Hematopoietic multipotent progenitor cell treated with erythropoietin and hydrocortisone succinate and interleukin-3 and kit ligand, for 4 days (in vitro differentiated cells): ENCODE results near the gene CCDC171.
A peak's percentile ranks its signal among the peaks of the same experiment; 100 is the strongest.
"Not testable (repeated sequence)": the region's sequence is repeated elsewhere in the genome, so short reads cannot be mapped to it uniquely, and the experiment has no call there.

ENCODE experiments used
- DNase-seq: peaks from one replicate; pipeline ENCODE4 v3.0.0-alpha.2; 2015

Gene CCDC171

GRCh38 chr9:15570769-15571168 lies 17.9 kb downstream of the CCDC171 start:
- no peak for DNase-seq

DNA sequence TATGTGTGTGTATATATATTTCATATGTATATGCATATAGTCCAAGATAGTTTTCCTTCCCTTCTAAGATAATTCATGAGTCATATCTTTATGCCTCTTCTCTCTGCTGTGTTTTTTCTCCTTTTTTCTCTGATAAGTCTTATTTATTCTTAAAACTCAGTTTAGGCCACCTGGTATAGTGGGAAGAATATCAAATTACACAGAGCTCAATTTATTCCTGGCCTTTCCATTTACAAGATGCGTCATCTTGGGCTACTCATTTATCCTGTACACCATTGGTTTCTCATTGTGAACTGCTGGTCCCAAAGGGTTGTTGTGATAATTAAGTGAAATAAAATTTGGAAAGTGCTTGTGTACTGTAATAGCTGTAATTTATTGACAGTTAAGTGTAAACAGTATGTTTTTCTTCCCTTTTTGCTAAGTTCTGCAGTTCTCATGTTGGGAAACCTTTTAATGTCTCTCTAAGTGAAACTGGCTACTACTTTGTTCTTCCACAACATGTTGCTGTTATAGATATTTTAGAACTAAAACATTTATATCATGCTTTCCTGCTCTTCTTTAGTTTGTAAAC lies 19.4 kb downstream of the CCDC171 start:
- DNase-seq, result no peak

- no peak for DNase-seq
These were observed 23.7 kb downstream of the CCDC171 start for GRCh38 chr9:15576350-15577050.

DNA sequence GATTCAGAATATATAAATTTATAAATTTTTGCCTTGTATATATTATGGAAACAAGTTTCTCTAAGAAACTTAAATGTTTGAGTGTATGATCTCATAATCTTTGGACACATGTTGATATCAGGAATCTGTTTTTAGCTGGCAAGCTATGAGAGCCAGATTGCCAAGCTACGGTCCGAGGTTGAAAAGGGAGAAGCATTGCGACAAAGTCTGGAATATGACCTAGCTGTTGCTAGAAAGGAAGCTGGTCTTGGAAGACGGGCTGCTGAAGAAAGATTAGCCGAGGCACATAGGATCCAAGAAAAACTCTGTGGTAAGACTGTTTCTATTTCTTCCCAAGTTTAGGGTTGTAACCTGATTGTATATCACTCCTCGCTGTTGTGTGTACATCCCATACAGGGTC lies 25.9 kb downstream of the CCDC171 start:
- no peak for DNase-seq

DNA sequence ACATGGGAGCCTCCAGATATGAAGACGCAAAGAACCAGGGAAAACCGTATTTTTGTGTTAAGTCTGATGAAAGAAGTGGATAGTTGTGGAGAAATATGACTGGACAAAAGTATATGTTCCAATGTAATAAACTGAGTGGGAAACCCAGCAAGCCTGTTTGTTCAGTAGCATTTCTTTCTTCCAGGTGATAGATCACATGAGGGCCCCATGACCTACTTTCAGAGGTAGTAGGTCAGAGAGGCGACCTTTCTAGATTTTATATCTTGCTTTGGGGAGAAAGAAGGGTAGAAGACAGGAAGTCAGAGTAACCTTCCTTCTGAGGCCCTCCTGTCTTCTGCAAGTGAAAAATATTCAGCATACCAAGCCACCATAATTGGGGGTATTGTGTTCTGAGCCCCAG lies 31.5 kb downstream of the CCDC171 start:
- no peak for DNase-seq

GRCh38 chr9:15592317-15592716 lies 39.5 kb downstream of the CCDC171 start:
- DNase-seq, result no peak

DNA sequence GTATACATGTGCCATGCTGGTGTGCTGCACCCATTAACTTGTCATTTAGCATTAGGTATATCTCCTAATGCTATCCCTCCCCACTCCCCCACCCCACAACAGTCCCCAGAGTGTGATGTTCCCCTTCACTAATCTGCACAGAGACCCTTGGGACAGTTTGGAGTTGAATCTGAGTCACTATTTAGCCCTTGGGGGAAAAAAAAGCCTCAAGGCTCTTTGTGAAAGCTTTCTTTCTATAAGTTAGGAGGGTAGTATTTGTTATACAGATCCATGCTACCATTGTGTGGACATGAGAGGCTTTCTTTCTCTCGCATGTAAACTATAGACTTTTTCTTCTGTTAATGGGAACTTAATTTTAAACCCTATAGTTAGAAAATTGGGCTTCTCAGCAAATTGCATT lies 40.1 kb downstream of the CCDC171 start:
- DNase-seq, result not testable (repeated sequence)

- DNase-seq, result not testable (repeated sequence)
These were observed 48.0 kb downstream of the CCDC171 start for GRCh38 chr9:15600666-15601330.

DNA sequence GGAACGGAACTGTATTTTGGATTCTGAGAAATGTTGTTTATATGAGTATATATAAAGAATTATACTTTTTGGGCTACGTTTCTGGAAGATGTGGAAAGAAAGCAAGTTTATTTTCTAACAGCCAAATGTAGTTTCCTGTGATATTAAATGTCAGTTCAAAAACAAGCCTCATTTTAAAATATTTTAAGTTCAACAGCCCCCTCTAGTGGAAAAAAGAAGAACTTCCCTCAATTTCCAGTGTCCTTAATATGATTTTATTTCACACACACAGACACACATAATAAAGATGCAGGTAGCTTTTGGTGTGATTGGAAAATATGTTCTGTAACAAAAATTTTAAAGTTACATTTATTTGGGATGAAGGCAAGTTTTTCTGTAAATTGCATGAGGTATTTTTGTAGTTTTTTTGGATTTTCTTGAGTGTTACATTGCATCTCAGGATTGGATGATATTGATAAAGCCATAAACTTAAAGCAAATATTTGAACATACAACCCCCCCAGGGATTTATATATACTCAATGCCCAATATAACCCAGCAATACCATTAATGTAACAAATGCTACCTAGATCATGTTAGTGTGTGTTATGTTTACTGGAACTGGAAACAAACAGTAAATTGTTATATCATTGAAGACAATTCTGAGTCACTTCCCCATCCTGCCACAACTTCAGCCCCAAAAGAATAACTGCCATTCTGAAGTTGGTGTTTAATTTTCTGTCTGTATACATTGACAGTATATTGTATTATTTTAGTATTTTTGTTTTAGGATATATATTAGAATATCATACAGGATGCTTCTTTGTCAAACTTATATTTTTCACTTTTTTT lies 54.0 kb downstream of the CCDC171 start:
- peak; percentile 84 for DNase-seq

DNA sequence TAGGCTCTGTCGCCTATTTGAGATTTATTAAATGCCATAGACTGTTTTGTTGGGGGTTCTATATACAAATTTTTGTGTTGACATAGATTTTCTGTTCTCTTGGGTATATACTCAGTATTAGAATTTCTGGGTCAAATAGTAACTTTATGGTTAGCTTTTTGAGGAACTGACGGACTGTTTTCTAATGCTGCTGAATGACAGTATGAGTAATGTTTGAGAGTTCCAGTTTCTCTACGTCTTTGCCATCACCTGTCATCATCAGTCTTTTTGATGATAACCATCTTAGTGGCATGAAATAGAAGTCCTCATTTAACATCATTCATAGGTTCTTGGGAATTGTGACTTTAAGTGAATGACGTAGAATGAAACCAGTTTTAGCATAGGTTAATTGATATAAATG lies 60.1 kb downstream of the CCDC171 start:
- DNase-seq, result no peak

DNA sequence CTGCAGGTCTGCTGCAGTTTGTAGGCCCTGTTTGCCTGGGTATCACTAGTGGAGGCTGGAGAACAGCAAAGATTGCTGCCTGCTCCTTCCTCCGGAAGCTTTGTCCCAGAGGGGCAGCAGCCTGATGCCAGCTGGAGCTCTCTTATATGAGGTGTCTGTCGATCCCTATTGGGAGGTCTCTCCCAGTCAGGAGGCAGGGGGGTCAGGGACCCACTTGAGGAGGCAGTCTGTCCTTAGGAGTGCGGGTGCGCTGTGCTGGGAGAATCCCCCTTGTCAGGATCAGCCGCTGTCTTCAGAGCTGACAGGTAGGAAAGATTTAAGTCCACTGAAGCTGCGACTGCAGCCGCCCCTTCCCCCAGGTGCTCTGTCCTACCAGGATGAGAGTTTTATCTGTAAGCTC lies 64.9 kb downstream of the CCDC171 start:
- no peak for DNase-seq

DNA sequence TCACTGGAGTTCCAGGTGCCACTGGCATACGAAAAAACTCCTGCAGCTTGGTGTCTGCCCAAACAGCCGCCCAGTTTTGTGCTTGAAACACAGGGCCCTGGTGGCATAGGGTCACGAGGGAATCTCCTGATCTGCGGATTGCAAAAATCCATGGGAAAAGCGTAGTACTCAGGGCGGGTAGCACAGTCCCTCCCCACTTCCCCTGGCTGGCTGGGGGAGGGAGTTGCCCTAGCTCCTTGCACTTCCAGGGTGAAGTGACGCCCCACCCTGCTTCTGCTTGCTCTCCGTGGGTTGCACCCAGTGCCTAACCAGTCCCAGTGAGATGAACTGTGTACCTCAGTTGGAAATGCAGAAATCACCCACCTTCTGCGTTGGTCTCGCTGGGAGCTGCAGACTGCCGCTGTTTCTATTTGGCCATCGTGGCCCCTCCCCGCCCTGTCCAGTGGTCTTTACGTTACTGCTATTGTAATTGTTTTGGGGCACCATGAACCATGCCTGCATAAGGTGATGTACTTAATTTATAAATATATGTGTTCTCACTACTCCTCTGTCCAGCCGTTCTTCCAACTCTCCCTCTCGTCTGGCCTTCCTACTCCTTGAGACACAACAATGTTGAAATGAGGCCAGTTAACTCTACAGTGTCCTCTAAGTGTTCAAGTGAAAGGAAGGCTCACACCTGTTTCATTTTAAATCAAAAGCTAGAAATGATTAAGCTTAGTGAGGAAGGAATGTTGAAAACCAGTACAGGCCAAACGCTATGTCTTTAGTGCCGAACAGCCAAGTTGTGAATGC lies 65.9 kb downstream of the CCDC171 start:
- DNase-seq, result no peak

DNA sequence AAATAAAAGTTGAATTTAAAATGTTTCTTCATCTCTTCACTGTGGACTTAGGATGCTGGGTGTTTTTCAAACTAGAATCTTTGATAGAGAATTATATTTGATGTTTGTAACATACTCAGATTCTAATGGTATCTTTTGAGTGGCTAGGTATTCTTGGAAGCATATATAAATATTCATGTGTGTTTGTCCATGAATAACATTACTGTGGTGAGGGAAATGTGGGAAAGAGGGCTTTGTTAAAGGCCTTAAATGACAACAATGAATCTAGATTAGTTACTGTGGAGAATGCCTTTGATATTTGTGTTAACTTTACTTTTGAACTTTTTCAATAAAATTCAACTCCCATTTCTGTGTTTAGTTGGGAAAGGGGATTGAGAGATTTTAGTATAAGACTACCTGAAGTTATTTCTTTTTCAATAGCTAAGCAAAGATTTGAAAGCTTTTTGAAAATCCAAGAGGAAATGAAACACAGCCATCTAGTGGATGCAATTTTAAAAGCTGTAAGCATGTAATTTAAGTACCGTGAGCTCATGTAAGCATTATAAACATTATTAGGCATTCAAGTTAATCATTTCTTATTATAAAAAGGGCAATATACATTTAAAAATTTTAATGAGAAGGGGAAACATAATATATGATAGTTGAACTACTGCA lies 69.6 kb downstream of the CCDC171 start:
- DNase-seq, result peak; percentile 43

GRCh38 chr9:15635752-15636151 lies 82.9 kb downstream of the CCDC171 start:
- peak; percentile 10 for DNase-seq

GRCh38 chr9:15640121-15640520 lies 87.3 kb downstream of the CCDC171 start:
- peak; percentile 19 for DNase-seq

GRCh38 chr9:15641291-15641690 lies 88.4 kb downstream of the CCDC171 start:
- DNase-seq, result no peak

- DNase-seq, result peak; percentile 86
These were observed 89.6 kb downstream of the CCDC171 start for GRCh38 chr9:15642369-15642962.

DNA sequence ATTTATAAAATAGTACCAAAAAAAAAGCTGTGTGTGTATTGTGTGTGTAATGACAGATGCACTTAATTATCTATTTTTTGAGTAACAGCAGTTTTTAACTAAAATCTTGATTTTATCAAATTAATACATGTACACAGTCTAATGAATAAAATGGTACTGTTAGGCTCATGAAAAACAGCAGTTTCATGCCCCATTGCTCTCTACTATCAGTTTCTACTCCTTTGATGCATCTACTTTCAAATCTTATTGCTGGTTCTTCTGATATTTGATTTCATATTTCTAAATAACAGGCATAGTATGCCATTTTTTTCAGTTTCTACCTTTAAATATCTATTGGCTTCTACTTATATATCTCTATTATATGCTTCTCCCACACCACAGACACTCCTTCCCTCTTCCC lies 117.4 kb downstream of the CCDC171 start:
- no peak for DNase-seq

GRCh38 chr9:15670894-15671293 lies 118.1 kb downstream of the CCDC171 start:
- no peak for DNase-seq

DNA sequence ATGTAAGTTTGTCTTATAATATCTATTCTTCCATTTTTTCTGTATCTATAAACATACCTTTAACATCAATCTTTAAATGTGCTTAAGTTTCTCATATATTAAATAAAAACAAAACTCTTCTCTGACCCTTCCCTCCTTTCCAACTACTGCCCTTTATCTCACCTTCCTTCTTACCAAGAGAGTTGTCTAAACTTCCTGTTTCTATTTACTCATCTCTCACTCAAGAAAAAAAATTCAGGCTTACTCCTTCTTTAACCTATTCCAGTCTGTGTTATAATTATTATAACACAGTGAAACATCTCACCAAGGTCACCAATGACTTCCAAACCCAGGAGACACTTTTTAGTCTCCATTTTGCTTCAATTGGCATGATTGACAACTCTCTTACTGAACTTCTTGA lies 140.9 kb downstream of the CCDC171 start:
- no peak for DNase-seq

DNA sequence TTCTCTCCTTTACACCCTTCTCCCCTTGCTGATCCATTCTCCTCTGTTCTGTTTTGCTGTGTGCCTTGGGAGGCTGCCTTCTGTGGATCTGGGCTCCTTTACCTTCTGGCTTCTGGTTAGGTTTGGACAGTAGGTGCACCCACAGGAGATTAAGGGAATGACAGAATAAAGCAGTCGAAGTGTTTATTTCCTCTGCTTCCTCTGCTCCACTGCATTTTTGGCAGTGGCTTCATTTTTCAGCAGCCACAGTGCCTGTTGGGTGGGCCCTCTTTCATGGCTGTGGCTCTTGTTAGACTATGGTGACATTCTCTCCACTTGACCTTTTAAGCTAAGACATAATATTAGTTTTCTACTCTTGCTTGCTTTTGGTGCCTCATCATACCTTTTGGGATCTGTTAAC lies 144.1 kb downstream of the CCDC171 start:
- DNase-seq, result peak; percentile 2

GRCh38 chr9:15697446-15697851 lies 144.6 kb downstream of the CCDC171 start:
- peak; percentile 29 for DNase-seq
